ENCODE data around the gene AQP10. TPM values are rescaled to one million over a fixed set of nuclear protein-coding genes. Genes with fewer than 3 reads are reported as not detected.
"Not testable (repeated sequence)": the region's sequence is repeated elsewhere in the genome, so short reads cannot be mapped to it uniquely, and the experiment has no call there.

The AQP10 gene
- total RNA-seq, 3 donors from 2014 or later (not counting 1 experiment from before 2014, with no cell fraction given), result 0.82 TPM; not detected in 2

DNA sequence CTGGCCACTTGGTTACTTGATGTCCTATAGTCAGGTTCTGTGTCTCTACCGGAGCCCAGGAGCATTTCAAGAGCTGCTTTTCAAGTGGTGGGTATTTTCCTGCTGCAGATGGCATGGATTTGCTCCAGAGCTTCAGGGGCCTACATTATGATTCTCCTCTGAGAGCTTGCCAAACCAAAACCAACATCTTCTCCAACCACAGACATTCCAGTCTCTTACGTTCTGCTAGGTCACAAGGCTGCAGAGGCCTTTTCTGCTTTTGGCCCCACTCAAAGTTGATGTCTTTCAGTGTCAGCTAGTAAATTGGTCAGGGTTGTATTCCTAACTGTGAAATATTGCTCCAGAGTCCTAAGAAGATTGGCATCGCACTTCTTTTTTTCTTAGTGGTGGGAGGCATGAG is 14.7 kb upstream of the AQP10 start:
- ATAC-seq, result no peak
- Mint-ChIP-seq H3K27me3 (ENCODE audit: low read depth in 2 of 2) (no peaks in the 10 kb centered on the region), H3K4me1 (no peaks in the 10 kb centered on the region), H3K4me3 (no peak overlapping the region), H3K9me3 (no peaks in the 10 kb centered on the region), H3K27ac (no peak overlapping the region), H3K36me3 (no peaks in the 10 kb centered on the region)
- Histone ChIP-seq H3K9me3 (ENCODE audit: control insufficient read depth, insufficient read depth, low read length) (no peaks in the 10 kb centered on the region), H3K4me1 (ENCODE audit: control insufficient read depth, insufficient read depth, low read length) (no peaks in the 10 kb centered on the region), H3K36me3 (ENCODE audit: control insufficient read depth, insufficient read depth, low read length) (no peaks in the 10 kb centered on the region), H3K27me3 (ENCODE audit: control insufficient read depth, insufficient read depth, low read length) (no peaks in the 10 kb centered on the region), H3K4me3 (ENCODE audit: low read length) (no peak overlapping the region), H3K27ac (ENCODE audit: low read length) (no peak overlapping the region)
- DNase-seq, result no peak
- whole genome bisulfite sequencing (ENCODE audit: insufficient coverage), result 79% methylated on average over 3 of the region's 3 CpGs
- intact Hi-C loops (cut with micrococcal nuclease), result no loop called here
- TF ChIP-seq, protein P1, sequence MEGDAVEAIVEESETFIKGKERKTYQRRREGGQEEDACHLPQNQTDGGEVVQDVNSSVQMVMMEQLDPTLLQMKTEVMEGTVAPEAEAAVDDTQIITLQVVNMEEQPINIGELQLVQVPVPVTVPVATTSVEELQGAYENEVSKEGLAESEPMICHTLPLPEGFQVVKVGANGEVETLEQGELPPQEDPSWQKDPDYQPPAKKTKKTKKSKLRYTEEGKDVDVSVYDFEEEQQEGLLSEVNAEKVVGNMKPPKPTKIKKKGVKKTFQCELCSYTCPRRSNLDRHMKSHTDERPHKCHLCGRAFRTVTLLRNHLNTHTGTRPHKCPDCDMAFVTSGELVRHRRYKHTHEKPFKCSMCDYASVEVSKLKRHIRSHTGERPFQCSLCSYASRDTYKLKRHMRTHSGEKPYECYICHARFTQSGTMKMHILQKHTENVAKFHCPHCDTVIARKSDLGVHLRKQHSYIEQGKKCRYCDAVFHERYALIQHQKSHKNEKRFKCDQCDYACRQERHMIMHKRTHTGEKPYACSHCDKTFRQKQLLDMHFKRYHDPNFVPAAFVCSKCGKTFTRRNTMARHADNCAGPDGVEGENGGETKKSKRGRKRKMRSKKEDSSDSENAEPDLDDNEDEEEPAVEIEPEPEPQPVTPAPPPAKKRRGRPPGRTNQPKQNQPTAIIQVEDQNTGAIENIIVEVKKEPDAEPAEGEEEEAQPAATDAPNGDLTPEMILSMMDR (IDR thresholded peaks at IDR 0.05), result no peak

DNA sequence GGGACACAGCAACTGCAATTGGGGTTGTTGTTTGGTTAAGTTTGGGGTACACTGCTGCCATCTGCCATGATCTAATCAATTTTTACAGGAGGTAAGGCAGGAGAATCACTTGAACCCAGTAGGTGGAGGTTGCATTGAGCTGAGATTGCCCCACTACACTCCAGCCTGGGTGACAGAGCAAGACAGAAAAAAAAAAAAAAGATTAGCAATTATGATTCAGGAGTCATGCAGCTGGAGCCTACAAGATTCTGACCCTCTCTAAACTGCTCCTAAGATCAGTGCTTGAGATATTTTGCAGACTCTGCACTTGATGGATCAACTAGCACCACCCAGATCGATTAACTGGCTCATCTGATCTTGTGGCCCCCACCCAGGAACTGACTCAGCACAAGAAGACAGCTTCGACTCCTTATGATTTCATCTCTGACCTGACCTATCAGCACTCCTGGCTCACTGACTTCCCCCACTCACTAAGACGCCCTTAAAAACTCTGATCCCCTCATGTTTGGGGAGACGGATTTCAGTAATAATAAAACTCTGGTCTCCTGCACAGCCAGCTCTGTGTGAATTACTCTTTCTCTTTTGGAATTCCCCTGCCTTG is 13.1 kb upstream of the AQP10 start:
- H3K27ac ChIP-seq (ENCODE audit: low read length); DNase-seq; H3K4me1 ChIP-seq (ENCODE audit: control insufficient read depth, insufficient read depth, low read length); H3K36me3 Mint-ChIP-seq; H3K9me3 Mint-ChIP-seq; H3K9me3 ChIP-seq (ENCODE audit: control insufficient read depth, insufficient read depth, low read length); H3K27ac Mint-ChIP-seq; H3K36me3 ChIP-seq (ENCODE audit: control insufficient read depth, insufficient read depth, low read length); H3K4me1 Mint-ChIP-seq; intact Hi-C loops (cut with micrococcal nuclease); H3K4me3 ChIP-seq (ENCODE audit: low read length); H3K27me3 Mint-ChIP-seq (ENCODE audit: low read depth in 2 of 2); H3K4me3 Mint-ChIP-seq; H3K27me3 ChIP-seq (ENCODE audit: control insufficient read depth, insufficient read depth, low read length); ATAC-seq: not testable (repeated sequence)
- 48% methylated on average over 4 of the region's 4 CpGs for WGBS (ENCODE audit: insufficient coverage)

DNA sequence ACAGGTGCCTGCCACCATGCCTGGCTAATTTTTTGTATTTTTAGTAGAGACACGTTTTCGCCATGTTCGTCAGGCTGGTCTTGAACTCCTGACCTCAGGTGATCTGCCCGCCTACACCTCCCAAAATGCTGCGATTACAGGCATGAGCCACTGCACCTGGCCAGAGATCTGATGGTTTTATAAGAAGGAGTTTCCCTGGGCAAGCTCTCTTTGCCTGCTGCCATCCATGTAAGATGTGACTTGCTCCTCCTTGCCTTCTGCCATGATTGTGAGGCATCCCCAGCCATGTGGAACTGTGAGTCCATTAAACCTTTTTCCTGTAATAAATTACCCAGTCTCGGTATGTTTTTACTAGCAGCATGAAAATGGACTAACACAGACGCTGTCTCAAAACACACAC is 11.8 kb upstream of the AQP10 start:
- DNase-seq; ATAC-seq; H3K27ac ChIP-seq (ENCODE audit: low read length); H3K4me3 Mint-ChIP-seq; H3K4me1 ChIP-seq (ENCODE audit: control insufficient read depth, insufficient read depth, low read length); H3K27me3 Mint-ChIP-seq (ENCODE audit: low read depth in 2 of 2); intact Hi-C loops (cut with micrococcal nuclease); H3K36me3 ChIP-seq (ENCODE audit: control insufficient read depth, insufficient read depth, low read length); H3K4me1 Mint-ChIP-seq; H3K27ac Mint-ChIP-seq; H3K27me3 ChIP-seq (ENCODE audit: control insufficient read depth, insufficient read depth, low read length); H3K36me3 Mint-ChIP-seq; H3K9me3 Mint-ChIP-seq; H3K4me3 ChIP-seq (ENCODE audit: low read length); H3K9me3 ChIP-seq (ENCODE audit: control insufficient read depth, insufficient read depth, low read length): not testable (repeated sequence)
- WGBS (ENCODE audit: insufficient coverage), result 85% methylated on average over 6 of the region's 7 CpGs

DNA sequence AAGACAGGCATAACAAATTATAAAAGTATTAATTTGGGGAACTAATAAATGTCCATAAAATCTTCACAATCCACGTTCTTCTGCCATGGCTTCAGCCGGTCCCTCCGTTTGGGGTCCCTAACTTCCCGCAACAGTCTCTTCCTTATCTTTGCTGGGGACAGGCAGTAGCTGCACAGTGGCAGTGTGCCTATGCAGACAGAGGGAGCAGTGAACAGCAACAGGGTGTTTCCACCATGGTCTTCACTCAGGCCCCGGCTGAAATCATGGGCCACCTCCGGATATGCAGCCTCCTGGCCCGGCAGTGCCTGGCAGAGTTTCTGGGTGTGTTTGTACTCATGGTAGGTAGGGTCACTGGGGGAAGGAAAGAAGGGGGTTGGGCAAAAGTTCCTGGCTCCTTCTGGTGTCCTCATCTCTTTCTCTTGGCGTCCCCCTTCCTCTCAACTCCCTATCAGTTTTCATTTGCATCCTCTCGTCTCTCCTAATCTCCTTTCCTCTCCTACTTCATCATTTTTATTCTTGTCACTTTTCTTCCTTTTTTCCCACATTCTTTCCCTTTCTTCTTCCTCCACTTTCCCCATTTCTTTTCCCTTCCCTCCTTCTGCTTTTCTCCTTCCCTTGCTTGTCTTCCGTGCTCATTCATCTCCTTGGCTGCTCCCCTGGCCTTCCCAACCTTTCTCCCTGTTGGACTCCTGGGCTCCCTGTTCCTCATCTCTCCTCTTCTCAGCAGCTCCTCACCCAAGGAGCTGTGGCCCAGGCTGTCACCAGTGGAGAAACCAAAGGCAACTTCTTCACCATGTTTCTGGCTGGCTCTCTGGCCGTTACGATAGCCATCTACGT is 8.4 kb upstream of the AQP10 start:
- H3K4me1 ChIP-seq (ENCODE audit: control insufficient read depth, insufficient read depth, low read length); ATAC-seq; H3K36me3 ChIP-seq (ENCODE audit: control insufficient read depth, insufficient read depth, low read length); DNase-seq; H3K36me3 Mint-ChIP-seq; H3K4me1 Mint-ChIP-seq; H3K4me3 Mint-ChIP-seq; H3K27ac Mint-ChIP-seq; H3K9me3 ChIP-seq (ENCODE audit: control insufficient read depth, insufficient read depth, low read length); intact Hi-C loops (cut with micrococcal nuclease); H3K9me3 Mint-ChIP-seq; H3K27me3 ChIP-seq (ENCODE audit: control insufficient read depth, insufficient read depth, low read length); H3K27me3 Mint-ChIP-seq (ENCODE audit: low read depth in 2 of 2); H3K27ac ChIP-seq (ENCODE audit: low read length); H3K4me3 ChIP-seq (ENCODE audit: low read length): not testable (repeated sequence)
- WGBS (ENCODE audit: insufficient coverage), result 84% methylated on average over 9 of the region's 13 CpGs

DNA sequence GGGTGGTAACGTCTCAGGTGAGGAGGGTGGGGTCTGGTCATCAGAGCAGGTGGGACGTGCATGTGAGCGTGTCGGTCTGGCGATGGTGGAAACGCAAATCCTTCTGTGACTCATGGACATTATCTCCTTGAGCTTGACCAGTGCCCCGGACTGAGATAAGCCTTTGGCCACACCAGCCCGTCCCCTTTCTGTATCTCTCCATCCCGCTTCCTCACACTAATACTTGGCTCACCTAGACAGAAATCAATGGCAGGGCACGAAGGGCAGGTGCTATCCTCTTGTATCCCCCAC is 7.9 kb upstream of the AQP10 start:
- Histone ChIP-seq H3K27ac (ENCODE audit: low read length) (no peak overlapping the region), H3K4me3 (ENCODE audit: low read length) (no peak overlapping the region), H3K4me1 (ENCODE audit: control insufficient read depth, insufficient read depth, low read length) (no peaks in the 10 kb centered on the region), H3K9me3 (ENCODE audit: control insufficient read depth, insufficient read depth, low read length) (no peaks in the 10 kb centered on the region), H3K27me3 (ENCODE audit: control insufficient read depth, insufficient read depth, low read length) (no peaks in the 10 kb centered on the region), H3K36me3 (ENCODE audit: control insufficient read depth, insufficient read depth, low read length) (no peaks in the 10 kb centered on the region)
- TF ChIP-seq, protein P1 (IDR thresholded peaks at IDR 0.05), result no peak
- Mint-ChIP-seq H3K9me3 (no peaks in the 10 kb centered on the region), H3K4me1 (no peaks in the 10 kb centered on the region), H3K27me3 (ENCODE audit: low read depth in 2 of 2) (peaks cover 8 to 11% of the 10 kb centered on the region in 2 donors), H3K27ac (no peak overlapping the region), H3K36me3 (no peaks in the 10 kb centered on the region), H3K4me3 (no peak overlapping the region)
- no peak for DNase-seq
- ATAC-seq, result no peak
- WGBS (ENCODE audit: insufficient coverage), result 85% methylated on average over 10 of the region's 10 CpGs
- intact Hi-C loops (cut with micrococcal nuclease), result no loop called here

DNA sequence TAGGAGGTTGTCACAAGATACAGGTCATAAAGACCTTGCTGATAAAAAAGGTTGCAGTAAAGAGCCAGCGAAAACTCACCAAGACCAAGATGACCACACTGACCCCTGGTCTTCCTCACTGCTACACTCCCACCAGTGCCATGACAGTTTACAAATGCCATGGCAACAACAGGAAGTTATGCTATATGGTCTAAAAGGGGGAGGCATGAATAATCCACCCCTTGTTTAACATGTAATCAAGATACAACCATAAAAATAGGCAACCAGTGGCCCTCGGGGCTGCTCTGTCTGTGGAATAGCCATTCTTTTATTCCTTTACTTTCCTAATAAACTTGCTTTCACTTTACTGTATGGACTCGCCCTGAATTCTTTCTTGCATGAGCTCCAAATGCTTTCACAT is 6.7 kb upstream of the AQP10 start:
- H3K9me3 Mint-ChIP-seq; H3K9me3 ChIP-seq (ENCODE audit: control insufficient read depth, insufficient read depth, low read length); H3K4me3 Mint-ChIP-seq; intact Hi-C loops (cut with micrococcal nuclease); H3K27me3 ChIP-seq (ENCODE audit: control insufficient read depth, insufficient read depth, low read length); H3K36me3 Mint-ChIP-seq; H3K27ac ChIP-seq (ENCODE audit: low read length); H3K4me1 ChIP-seq (ENCODE audit: control insufficient read depth, insufficient read depth, low read length); H3K27ac Mint-ChIP-seq; H3K4me3 ChIP-seq (ENCODE audit: low read length); H3K4me1 Mint-ChIP-seq; H3K36me3 ChIP-seq (ENCODE audit: control insufficient read depth, insufficient read depth, low read length); DNase-seq; ATAC-seq: not testable (repeated sequence)
- 80% methylated on average over 1 of the region's 3 CpGs for WGBS (ENCODE audit: insufficient coverage)
- H3K27me3 Mint-ChIP-seq (ENCODE audit: low read depth in 2 of 2), result peaks cover 11 to 17% of the 10 kb centered on the region in 2 donors
